Measurements from ENCODE around the gene GUCY1B1. TPM values are rescaled to one million over a fixed set of nuclear protein-coding genes. Genes with fewer than 3 reads are reported as not detected.

The GUCY1B1 gene
- total and polyA plus RNA-seq, 11 donors: 12.5 to 30.7 (median 18.5) TPM

DNA sequence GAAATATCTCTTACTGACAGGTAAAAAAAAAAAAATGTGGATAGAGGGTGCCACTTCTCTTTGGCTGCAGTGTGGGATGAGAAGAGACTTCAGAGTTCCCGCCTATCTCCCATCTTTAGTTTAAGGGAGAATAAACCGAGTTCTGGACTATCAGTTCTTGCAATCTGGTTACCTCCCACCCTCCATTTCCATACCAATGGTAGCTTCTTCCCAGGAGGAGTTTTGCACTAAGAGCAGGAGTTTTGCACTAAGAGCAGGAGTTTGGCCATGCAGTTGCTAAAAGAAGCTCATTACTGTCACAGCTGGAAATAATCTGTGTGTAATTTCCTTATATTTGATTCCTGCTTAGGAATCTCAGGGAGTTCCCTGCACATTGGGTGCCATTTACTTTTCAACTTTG is 10.8 kb upstream of the GUCY1B1 start:
- H3K27me3 ChIP-seq: no peaks in the 10 kb centered on the region
- ATAC-seq: no peak
- intact Hi-C loops (cut with DNase I): no loop called here
- TF ChIP-seq, protein P1, sequence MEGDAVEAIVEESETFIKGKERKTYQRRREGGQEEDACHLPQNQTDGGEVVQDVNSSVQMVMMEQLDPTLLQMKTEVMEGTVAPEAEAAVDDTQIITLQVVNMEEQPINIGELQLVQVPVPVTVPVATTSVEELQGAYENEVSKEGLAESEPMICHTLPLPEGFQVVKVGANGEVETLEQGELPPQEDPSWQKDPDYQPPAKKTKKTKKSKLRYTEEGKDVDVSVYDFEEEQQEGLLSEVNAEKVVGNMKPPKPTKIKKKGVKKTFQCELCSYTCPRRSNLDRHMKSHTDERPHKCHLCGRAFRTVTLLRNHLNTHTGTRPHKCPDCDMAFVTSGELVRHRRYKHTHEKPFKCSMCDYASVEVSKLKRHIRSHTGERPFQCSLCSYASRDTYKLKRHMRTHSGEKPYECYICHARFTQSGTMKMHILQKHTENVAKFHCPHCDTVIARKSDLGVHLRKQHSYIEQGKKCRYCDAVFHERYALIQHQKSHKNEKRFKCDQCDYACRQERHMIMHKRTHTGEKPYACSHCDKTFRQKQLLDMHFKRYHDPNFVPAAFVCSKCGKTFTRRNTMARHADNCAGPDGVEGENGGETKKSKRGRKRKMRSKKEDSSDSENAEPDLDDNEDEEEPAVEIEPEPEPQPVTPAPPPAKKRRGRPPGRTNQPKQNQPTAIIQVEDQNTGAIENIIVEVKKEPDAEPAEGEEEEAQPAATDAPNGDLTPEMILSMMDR (IDR thresholded peaks at IDR 0.05): no peak
- no peak for TF ChIP-seq POLR2A (IDR thresholded peaks at IDR 0.05)
- H3K9me3 ChIP-seq: no peaks in the 10 kb centered on the region
- no peaks in the 10 kb centered on the region for H3K36me3 ChIP-seq
- no peak overlapping the region for H3K27ac ChIP-seq
- H3K4me3 ChIP-seq: no peak overlapping the region
- 77 to 92% (median 85%) methylated on average over 2 of the region's 2 CpGs for WGBS, 4 donors
- no peaks in the 10 kb centered on the region for H3K4me1 ChIP-seq
- DNase-seq: no peak

- no peaks in the 10 kb centered on the region for H3K9me3 ChIP-seq
- WGBS, 4 donors: 78 to 96% (median 93%) methylated on average over 5 of the region's 5 CpGs
- ATAC-seq: no peak
- DNase-seq: no peak
- H3K36me3 ChIP-seq: no peaks in the 10 kb centered on the region
- no peaks in the 10 kb centered on the region for H3K4me1 ChIP-seq
- no peak for TF ChIP-seq POLR2A (IDR thresholded peaks at IDR 0.05)
- TF ChIP-seq, protein P1 (IDR thresholded peaks at IDR 0.05): no peak
- intact Hi-C loops (cut with DNase I): no loop called here
- H3K27me3 ChIP-seq: no peaks in the 10 kb centered on the region
- no peak overlapping the region for H3K4me3 ChIP-seq
- H3K27ac ChIP-seq: no peak overlapping the region
Measured at GRCh38 chr4:155749041-155749440, 9.8 kb upstream of the GUCY1B1 start.

- no peaks in the 10 kb centered on the region for H3K36me3 ChIP-seq
- intact Hi-C loops (cut with DNase I): loop anchor here in 1 of 10 donors (2.0 to 10.0 kb wide), 2 partner anchors 41 to 87 kb away; partner anchors contain the start of gene GUCY1A1
- no peak for TF ChIP-seq POLR2A (IDR thresholded peaks at IDR 0.05)
- DNase-seq (no peak), ATAC-seq (no peak)
- H3K27me3 ChIP-seq: no peaks in the 10 kb centered on the region
- WGBS, 4 donors: 79 to 91% (median 89%) methylated on average over 5 of the region's 5 CpGs
- H3K4me3 ChIP-seq: no peak overlapping the region
- no peaks in the 10 kb centered on the region for H3K4me1 ChIP-seq
- H3K9me3 ChIP-seq: no peaks in the 10 kb centered on the region
- H3K27ac ChIP-seq: no peak overlapping the region
Measured at GRCh38 chr4:155751569-155751968, 7.3 kb upstream of the GUCY1B1 start.

DNA sequence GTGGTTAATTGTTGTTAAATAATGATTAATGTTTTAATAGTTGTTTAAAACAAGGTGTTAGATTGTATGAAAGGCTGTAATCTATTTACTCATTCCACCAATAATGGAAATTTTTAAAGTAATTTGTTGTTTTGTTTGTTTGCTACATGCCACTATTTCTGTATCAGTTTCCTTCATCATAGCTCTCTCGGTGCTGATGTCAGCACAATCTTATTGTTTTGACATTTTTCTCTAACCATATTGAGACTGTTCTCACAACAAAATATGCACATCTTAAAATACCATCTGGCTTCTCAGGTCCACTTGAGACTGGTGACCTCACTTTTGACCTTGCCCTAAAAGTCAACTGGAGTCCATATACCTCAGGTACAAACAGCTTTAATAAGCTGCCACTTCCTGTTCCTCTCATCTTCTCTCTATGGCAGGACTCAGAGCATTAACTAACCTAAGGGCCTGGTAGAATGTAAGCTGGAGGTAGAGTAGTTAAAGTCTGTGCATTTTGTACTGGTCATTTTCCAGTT is 1.0 kb upstream of the GUCY1B1 start:
- TF ChIP-seq, protein P1 (IDR thresholded peaks at IDR 0.05): no peak
- no peak for TF ChIP-seq POLR2A (IDR thresholded peaks at IDR 0.05)
- Histone ChIP-seq H3K27me3 (peaks cover 0 to 6% (median 0%) of the 10 kb centered on the region in 9 donors), H3K9me3 (no peaks in the 10 kb centered on the region), H3K4me3 (no peak overlapping the region), H3K4me1 (peaks cover 0 to 27% (median 2%) of the 10 kb centered on the region in 12 donors), H3K36me3 (no peaks in the 10 kb centered on the region), H3K27ac (peak overlapping the region in 10 of 12 donors; percentile 0 to 95 (median 68))
- no peak for DNase-seq
- intact Hi-C loops (cut with DNase I): loop anchor here in 4 of 10 donors (2.0 to 10.0 kb wide), 4 partner anchors 41 to 315 kb away; partner anchors contain the start of gene GUCY1A1 (in 2 of the 4)
- WGBS, 4 donors: 82 to 92% (median 87%) methylated on average over 1 of the region's 1 CpG
- no peak for ATAC-seq

Data from heart left ventricle (tissue), 16 donors.